ENCODE results near the gene PAF1.

Gene PAF1

GRCh38 chr19:39406656-39407409, 15.9 kb upstream of the PAF1 start, which contains the start of gene ZFP36:
Gene ZFP36 (plus strand): TSS chr19:39406847. CDS start chr19:39406905, 58 bp downstream.
- TF ChIP-seq CTCF (IDR thresholded peaks at IDR 0.05): no peak; the same call in 1 of the 2 replicates

- TF ChIP-seq CTCF (IDR thresholded peaks at IDR 0.05): no peak
These were observed 15.2 kb upstream of the PAF1 start for GRCh38 chr19:39405958-39406655.

GRCh38 chr19:39405261-39405957, 14.5 kb upstream of the PAF1 start:
- no peak for TF ChIP-seq CTCF (IDR thresholded peaks at IDR 0.05)

GRCh38 chr19:39403331-39404312, 12.7 kb upstream of the PAF1 start:
- no peak for TF ChIP-seq CTCF (IDR thresholded peaks at IDR 0.05)

GRCh38 chr19:39402346-39403300, 11.7 kb upstream of the PAF1 start:
- TF ChIP-seq CTCF (IDR thresholded peaks at IDR 0.05): no peak

- no peak for TF ChIP-seq CTCF (IDR thresholded peaks at IDR 0.05)
These were observed 10.8 kb upstream of the PAF1 start for GRCh38 chr19:39401549-39402345.

Measured in LNCAP (cell line).